Measurements from ENCODE around the gene RPS13. TPM values are rescaled to one million over a fixed set of nuclear protein-coding genes. Genes with fewer than 3 reads are reported as not detected.
"Not testable (repeated sequence)": the region's sequence is repeated elsewhere in the genome, so short reads cannot be mapped to it uniquely, and the experiment has no call there.

RPS13 gene
- total RNA-seq, 2 donors from 2014 or later: 544 to 709 TPM

DNA sequence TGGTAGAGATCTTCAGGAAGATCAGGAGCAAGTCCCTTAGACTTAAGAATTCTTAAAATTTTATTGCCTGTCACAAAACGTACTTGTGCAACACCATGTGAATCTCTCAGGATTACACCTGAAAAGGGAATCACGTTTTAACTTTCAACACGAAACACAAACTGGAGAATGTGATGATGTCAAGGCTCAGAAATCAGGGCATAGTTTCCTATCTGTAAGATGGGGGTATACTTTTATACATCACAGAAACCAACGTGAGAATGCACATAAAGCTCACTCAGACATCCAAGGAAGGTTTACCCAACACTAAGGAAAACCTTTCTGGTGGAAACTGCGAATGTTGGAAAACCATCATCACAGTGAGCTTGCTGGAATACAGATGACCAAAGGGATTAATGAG is 2.0 kb downstream of the RPS13 start:
- H3K4me3 ChIP-seq: no peak overlapping the region
- peaks cover 12 to 26% of the 10 kb centered on the region in 2 donors for H3K4me1 ChIP-seq (ENCODE audit: control insufficient read depth in 1 of 2, low read depth in 2 of 2)
- H3K27ac ChIP-seq: no peak overlapping the region
- ATAC-seq (ENCODE audit: insufficient number of reproducible peaks, low FRiP score, low read depth): no peak
- no peak for DNase-seq (ENCODE audit: low spot score)
- peaks cover 19% of the 10 kb centered on the region for H3K36me3 ChIP-seq
- H3K9me3 ChIP-seq: no peaks in the 10 kb centered on the region
- H3K27me3 ChIP-seq (replicated peaks; ENCODE audit: insufficient read depth): no peaks in the 10 kb centered on the region
- TF ChIP-seq, protein P1, sequence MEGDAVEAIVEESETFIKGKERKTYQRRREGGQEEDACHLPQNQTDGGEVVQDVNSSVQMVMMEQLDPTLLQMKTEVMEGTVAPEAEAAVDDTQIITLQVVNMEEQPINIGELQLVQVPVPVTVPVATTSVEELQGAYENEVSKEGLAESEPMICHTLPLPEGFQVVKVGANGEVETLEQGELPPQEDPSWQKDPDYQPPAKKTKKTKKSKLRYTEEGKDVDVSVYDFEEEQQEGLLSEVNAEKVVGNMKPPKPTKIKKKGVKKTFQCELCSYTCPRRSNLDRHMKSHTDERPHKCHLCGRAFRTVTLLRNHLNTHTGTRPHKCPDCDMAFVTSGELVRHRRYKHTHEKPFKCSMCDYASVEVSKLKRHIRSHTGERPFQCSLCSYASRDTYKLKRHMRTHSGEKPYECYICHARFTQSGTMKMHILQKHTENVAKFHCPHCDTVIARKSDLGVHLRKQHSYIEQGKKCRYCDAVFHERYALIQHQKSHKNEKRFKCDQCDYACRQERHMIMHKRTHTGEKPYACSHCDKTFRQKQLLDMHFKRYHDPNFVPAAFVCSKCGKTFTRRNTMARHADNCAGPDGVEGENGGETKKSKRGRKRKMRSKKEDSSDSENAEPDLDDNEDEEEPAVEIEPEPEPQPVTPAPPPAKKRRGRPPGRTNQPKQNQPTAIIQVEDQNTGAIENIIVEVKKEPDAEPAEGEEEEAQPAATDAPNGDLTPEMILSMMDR (IDR thresholded peaks at IDR 0.05): no peak

DNA sequence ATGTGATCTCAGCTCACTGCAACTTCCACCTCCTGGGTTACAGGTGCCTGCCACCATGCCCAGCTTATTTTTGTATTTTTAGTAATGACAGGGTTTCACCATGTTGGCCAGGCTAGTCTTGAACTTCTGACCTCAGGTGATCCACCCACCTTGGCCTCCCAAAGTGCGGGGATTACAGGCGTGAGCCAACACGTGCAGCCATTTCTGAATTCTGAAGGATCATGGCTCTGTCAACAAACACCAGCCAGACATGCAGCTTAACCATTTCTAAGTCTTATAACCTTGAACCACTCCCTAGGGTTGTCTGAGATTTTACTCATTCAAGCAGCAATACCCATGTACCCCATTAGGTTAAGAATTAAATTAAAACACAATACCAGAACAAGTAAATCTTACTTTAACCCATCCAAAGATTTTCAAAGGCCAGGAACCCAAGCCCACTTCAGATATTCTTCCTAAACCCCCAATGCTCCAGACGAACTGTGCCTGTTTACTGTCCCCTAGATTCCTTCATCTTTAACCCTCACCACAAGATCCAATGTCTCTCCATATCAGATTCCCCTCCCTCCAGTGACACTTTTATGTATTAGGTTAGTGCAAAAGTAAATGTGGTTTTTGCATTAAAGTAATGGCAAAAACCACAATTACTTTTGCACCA is 4.0 kb downstream of the RPS13 start:
- H3K36me3 ChIP-seq: peaks cover 19% of the 10 kb centered on the region
- ATAC-seq (ENCODE audit: insufficient number of reproducible peaks, low FRiP score, low read depth) (no peak), DNase-seq (ENCODE audit: low spot score) (no peak)

DNA sequence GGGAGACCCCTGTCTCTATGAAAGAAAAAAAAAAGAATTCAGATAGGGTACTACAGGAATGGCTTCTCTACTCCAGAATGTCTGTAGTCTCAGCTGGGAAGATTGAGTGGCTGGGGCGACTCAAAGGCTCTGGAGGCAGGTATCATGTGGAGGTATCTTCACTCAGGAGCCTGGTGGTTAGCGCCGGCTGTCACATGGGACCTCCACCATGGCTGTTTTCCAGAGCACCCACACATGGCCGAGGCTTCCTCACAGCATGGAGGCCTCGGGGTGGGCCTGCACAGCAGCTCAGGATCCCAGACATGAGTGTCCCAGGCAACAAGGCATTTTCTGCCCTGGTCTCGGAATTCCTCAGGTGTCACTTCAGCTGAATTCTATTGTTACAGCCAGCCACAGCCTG is 10.1 kb downstream of the RPS13 start:
- Histone ChIP-seq H3K36me3 (no peaks in the 10 kb centered on the region), H3K27ac (no peak overlapping the region), H3K9me3 (no peaks in the 10 kb centered on the region), H3K27me3 (replicated peaks; ENCODE audit: insufficient read depth) (no peaks in the 10 kb centered on the region), H3K4me3 (no peak overlapping the region), H3K4me1 (ENCODE audit: control insufficient read depth in 1 of 2, low read depth in 2 of 2) (no peaks in the 10 kb centered on the region)
- TF ChIP-seq, protein P1 (IDR thresholded peaks at IDR 0.05): no peak
- DNase-seq (ENCODE audit: low spot score): no peak
- no peak for ATAC-seq (ENCODE audit: insufficient number of reproducible peaks, low FRiP score, low read depth)

More for the DNA sequence above, 4.0 kb downstream of the RPS13 start:
- no peak overlapping the region for H3K4me3 ChIP-seq
- H3K27me3 ChIP-seq (replicated peaks; ENCODE audit: insufficient read depth): no peaks in the 10 kb centered on the region
- H3K4me1 ChIP-seq (ENCODE audit: control insufficient read depth in 1 of 2, low read depth in 2 of 2): peaks cover 12 to 22% of the 10 kb centered on the region in 2 donors
- TF ChIP-seq, protein P1 (IDR thresholded peaks at IDR 0.05): no peak
- no peaks in the 10 kb centered on the region for H3K9me3 ChIP-seq
- no peak overlapping the region for H3K27ac ChIP-seq

DNA sequence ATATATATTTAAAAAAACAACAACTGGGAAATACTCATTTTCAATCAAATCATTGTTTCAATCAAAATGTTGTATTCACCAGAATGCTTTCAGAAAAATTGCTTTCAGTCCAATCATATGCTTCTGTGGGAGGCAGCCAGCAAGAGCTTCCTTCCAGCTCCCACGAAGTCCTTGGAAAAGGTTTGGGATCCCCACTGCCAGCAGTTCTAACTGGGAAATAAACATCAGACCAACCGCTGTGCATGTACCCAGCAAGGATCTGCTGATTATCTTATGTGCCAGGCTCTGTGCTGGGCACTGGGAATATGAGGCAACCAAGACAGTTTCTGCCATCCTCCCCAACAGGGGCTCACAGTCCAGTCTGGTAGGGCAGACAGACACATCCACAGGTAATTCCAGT is 10.8 kb downstream of the RPS13 start:
- TF ChIP-seq, protein P1 (IDR thresholded peaks at IDR 0.05): no peak
- no peaks in the 10 kb centered on the region for H3K36me3 ChIP-seq
- no peaks in the 10 kb centered on the region for H3K9me3 ChIP-seq
- H3K4me1 ChIP-seq (ENCODE audit: control insufficient read depth in 1 of 2, low read depth in 2 of 2): no peaks in the 10 kb centered on the region
- no peak for ATAC-seq (ENCODE audit: insufficient number of reproducible peaks, low FRiP score, low read depth)
- H3K27me3 ChIP-seq (replicated peaks; ENCODE audit: insufficient read depth): no peaks in the 10 kb centered on the region
- no peak overlapping the region for H3K27ac ChIP-seq
- no peak overlapping the region for H3K4me3 ChIP-seq
- DNase-seq (ENCODE audit: low spot score): no peak

DNA sequence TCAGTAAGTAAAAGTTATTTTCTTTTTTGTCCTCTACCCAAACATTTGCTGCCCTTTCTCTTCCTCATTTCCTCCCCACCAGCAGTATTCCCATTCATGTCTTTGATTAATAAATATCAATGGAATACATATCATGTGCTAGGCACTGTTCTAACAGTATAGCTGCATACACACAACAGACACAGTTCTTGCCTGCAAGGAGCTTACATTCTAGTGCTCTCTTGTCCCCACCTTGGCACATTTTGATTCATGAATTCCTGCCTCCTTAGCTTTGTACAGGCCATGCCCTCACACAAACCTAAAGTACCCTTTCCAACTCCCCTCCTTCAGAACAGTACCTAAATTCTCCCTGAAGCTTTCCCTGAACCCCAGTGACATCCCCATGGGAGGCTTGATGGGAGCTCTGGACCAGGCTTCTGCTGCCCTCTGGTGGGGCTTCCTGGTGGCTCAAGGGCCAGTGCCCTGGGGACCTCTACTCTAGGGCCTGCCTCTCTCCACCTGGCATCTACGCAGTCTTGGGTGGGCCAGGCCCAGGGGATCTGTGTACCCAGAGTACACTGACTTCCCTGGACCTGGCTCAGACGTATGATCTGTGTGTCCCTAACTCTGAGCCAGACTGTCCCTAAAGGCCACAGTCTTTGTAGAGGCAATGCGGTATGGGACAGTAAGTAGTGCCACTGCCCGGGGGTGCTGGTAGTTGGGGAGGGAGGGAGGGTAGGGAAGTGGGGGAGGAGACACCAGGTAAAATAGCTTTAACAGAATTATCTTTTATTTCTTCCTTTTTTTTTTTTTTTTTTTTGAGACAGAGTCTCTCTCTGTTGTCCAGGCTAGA is 14.1 kb downstream of the RPS13 start:
- TF ChIP-seq, protein P1 (IDR thresholded peaks at IDR 0.05): peak; percentile 54
- no peaks in the 10 kb centered on the region for H3K27me3 ChIP-seq (replicated peaks; ENCODE audit: insufficient read depth)
- no peak overlapping the region for H3K27ac ChIP-seq
- no peak for DNase-seq (ENCODE audit: low spot score)
- no peak for ATAC-seq (ENCODE audit: insufficient number of reproducible peaks, low FRiP score, low read depth)
- no peaks in the 10 kb centered on the region for H3K9me3 ChIP-seq
- H3K36me3 ChIP-seq: no peaks in the 10 kb centered on the region
- H3K4me3 ChIP-seq: no peak overlapping the region
- no peaks in the 10 kb centered on the region for H3K4me1 ChIP-seq (ENCODE audit: control insufficient read depth in 1 of 2, low read depth in 2 of 2)

DNA sequence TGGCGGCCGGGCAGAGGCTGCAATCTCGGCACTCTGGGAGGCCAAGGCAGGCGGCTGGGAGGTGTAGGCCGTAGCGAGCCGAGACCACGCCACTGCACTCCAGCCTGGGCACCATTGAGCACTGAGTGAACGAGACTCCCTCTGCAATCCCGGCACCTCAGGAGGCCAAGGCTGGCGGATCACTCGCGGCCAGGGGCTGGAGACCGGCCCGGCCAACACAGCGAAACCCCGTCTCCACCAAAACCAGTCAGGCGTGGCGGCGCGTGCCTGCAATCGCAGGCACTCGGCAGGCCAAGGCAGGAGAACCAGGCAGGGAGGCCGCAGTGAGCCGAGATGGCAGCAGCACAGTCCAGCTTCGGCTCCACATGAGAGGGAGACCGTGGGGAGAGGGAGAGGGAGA is 26.3 kb downstream of the RPS13 start:
- H3K27me3 ChIP-seq (replicated peaks; ENCODE audit: insufficient read depth); H3K9me3 ChIP-seq; H3K36me3 ChIP-seq; DNase-seq (ENCODE audit: low spot score); H3K4me3 ChIP-seq; H3K27ac ChIP-seq; ATAC-seq (ENCODE audit: insufficient number of reproducible peaks, low FRiP score, low read depth); H3K4me1 ChIP-seq (ENCODE audit: control insufficient read depth in 1 of 2, low read depth in 2 of 2): not testable (repeated sequence)

DNA sequence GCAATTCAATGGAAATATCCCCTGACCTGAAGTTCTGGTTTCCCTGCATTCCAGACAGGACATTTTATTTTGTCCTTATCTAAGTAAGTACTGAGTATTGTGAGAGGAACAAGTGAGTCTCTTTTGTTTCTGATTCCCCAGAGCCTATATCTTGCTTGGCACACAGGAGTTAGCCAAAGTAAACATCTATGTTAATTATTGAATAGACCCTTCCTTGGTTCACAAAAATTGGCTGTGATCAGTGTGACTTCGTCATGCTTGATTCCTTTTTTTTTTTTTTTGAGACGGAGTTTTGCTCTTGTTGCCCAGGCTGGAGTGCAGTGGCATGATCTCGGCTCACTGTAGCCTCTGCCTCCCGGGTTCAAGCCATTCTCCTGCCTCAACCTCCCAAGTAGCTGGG is 29.0 kb downstream of the RPS13 start:
- not testable (repeated sequence) for H3K4me3 ChIP-seq; DNase-seq (ENCODE audit: low spot score); H3K27ac ChIP-seq; H3K4me1 ChIP-seq (ENCODE audit: control insufficient read depth in 1 of 2, low read depth in 2 of 2); H3K27me3 ChIP-seq (replicated peaks; ENCODE audit: insufficient read depth); ATAC-seq (ENCODE audit: insufficient number of reproducible peaks, low FRiP score, low read depth); H3K9me3 ChIP-seq; H3K36me3 ChIP-seq
